Mesothelial cell of epicardium (in vitro differentiated cells): ENCODE data around the gene TECPR1. TPM values are rescaled to one million over a fixed set of nuclear protein-coding genes. Genes with fewer than 3 reads are reported as not detected.
"Not testable (repeated sequence)": the region's sequence is repeated elsewhere in the genome, so short reads cannot be mapped to it uniquely, and the experiment has no call there.

Source experiments
- DNase-seq, 2 experiments: peaks; one replicate each; pipeline ENCODE4 v3.0.0; 2021; ENCODE audit warnings: low spot score in 2 of 2; ENCODE audit not compliant: unreplicated experiment in 2 of 2
- H3K27ac Mint-ChIP-seq: 2 replicates; pipeline ENCODE4 v1.8.0; 2021; ENCODE audit warnings: mixed read lengths
- H3K27me3 Mint-ChIP-seq: 2 replicates; pipeline ENCODE4 v1.8.0; 2021; ENCODE audit warnings: low read depth, mixed read lengths
- H3K36me3 Mint-ChIP-seq: 2 replicates; pipeline ENCODE4 v1.8.0; 2021; ENCODE audit warnings: mixed read lengths
- H3K4me1 Mint-ChIP-seq: 2 replicates; pipeline ENCODE4 v1.8.0; 2021; ENCODE audit warnings: mixed read lengths
- H3K4me3 Mint-ChIP-seq: 2 replicates; pipeline ENCODE4 v1.8.0; 2021; ENCODE audit warnings: mild to moderate bottlenecking, moderate library complexity, mixed read lengths
- H3K9me3 Mint-ChIP-seq: 2 replicates; pipeline ENCODE4 v1.8.0; 2021; ENCODE audit warnings: mixed read lengths
- total RNA-seq: library from RNA; stranded (reverse); gene quantifications from 3 replicates; pipeline ENCODE4 v1.2.1, GENCODE V29; 2021
- TF ChIP-seq, protein P1 (sequence below): fragments of 200-600 bp; sonication (generic); IDR thresholded peaks from one replicate; pipeline ENCODE4 v1.5.0; 2021; ENCODE audit warnings: antibody characterized with exemption; ENCODE audit not compliant: unreplicated experiment

TECPR1 gene
- total RNA-seq, 1 donor from 2014 or later: 38.0 TPM

- peaks cover 6% of the 10 kb centered on the region for H3K9me3 Mint-ChIP-seq
- TF ChIP-seq, protein P1, sequence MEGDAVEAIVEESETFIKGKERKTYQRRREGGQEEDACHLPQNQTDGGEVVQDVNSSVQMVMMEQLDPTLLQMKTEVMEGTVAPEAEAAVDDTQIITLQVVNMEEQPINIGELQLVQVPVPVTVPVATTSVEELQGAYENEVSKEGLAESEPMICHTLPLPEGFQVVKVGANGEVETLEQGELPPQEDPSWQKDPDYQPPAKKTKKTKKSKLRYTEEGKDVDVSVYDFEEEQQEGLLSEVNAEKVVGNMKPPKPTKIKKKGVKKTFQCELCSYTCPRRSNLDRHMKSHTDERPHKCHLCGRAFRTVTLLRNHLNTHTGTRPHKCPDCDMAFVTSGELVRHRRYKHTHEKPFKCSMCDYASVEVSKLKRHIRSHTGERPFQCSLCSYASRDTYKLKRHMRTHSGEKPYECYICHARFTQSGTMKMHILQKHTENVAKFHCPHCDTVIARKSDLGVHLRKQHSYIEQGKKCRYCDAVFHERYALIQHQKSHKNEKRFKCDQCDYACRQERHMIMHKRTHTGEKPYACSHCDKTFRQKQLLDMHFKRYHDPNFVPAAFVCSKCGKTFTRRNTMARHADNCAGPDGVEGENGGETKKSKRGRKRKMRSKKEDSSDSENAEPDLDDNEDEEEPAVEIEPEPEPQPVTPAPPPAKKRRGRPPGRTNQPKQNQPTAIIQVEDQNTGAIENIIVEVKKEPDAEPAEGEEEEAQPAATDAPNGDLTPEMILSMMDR: no peak
- H3K4me1 Mint-ChIP-seq: peaks cover 2% of the 10 kb centered on the region
- no peak overlapping the region for H3K4me3 Mint-ChIP-seq
- DNase-seq: no peak
- H3K27me3 Mint-ChIP-seq: no peaks in the 10 kb centered on the region
- peaks cover 23% of the 10 kb centered on the region for H3K36me3 Mint-ChIP-seq
- H3K27ac Mint-ChIP-seq: no peak overlapping the region
Measured at GRCh38 chr7:98222533-98223195, 29.4 kb downstream of the TECPR1 start.

DNA sequence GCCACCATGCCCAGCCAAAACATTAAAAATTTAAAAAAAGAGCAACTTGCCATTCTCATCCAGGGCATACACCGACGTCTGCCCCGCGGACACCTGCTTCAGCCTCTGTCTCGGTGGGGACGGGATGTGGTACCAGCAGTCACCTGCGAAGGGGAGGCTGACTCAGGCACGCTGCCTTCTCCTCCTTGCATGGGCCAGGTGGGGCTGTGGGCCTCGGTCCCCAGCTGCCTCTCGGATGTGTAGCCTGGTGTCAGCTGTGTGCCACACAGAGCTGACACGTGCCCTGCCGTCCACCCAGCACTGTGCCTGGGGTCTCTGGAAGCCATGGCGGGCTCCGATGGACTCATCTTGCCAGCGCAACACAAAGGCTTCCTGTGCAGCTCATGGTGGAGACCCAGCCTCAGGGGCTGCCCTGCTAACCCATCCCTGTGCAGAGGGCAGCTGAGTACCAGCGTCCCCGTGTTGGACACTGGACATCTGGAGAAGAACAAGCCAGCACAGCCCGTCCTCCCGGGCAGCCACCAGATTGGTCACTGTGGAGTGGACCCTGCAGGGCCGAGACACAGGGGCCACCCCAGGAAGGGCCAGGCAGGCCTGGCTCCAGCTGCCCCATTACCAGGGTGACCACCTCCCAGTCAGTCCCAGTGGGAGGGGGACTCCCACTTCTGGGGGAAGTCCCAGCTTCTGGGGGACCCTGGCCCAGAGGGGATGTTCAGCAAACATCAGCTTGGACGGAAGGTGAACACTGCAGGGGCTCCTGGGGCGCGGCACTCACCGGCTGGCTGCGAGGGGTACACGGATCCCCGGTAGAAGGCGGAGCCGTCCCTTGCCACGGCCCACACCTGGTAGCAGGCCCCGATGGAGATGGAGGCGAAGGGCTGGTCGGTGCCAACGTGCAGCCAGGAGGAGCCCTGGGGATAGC is 30.2 kb downstream of the TECPR1 start:
- DNase-seq: no peak
- TF ChIP-seq, protein P1: no peak
- Mint-ChIP-seq H3K36me3 (peaks cover 23% of the 10 kb centered on the region), H3K9me3 (peaks cover 6% of the 10 kb centered on the region), H3K4me1 (peaks cover 2% of the 10 kb centered on the region), H3K4me3 (no peak overlapping the region), H3K27me3 (no peaks in the 10 kb centered on the region), H3K27ac (no peak overlapping the region)

DNA sequence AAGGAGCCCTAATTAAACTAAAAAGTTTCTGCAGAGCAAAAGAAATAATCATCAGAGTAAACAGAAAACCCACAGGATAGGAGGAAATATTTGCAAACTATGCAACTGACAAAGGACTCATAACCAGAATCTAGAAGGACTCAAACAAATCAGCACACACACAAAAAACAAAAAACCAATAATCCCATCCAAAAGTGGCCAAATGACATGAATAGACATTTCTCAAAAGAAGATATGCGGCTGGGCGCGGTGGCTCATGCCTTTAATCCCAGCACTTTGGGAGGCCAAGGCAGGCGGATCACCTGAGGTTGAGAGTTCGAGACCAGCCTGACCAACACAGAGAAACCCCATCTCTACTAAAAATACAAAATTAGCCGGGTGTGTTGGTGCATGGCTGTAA is 32.6 kb downstream of the TECPR1 start:
- not testable (repeated sequence) for H3K27me3 Mint-ChIP-seq, H3K4me3 Mint-ChIP-seq, H3K27ac Mint-ChIP-seq, DNase-seq, H3K4me1 Mint-ChIP-seq, H3K9me3 Mint-ChIP-seq
- H3K36me3 Mint-ChIP-seq: peaks cover 23% of the 10 kb centered on the region

DNA sequence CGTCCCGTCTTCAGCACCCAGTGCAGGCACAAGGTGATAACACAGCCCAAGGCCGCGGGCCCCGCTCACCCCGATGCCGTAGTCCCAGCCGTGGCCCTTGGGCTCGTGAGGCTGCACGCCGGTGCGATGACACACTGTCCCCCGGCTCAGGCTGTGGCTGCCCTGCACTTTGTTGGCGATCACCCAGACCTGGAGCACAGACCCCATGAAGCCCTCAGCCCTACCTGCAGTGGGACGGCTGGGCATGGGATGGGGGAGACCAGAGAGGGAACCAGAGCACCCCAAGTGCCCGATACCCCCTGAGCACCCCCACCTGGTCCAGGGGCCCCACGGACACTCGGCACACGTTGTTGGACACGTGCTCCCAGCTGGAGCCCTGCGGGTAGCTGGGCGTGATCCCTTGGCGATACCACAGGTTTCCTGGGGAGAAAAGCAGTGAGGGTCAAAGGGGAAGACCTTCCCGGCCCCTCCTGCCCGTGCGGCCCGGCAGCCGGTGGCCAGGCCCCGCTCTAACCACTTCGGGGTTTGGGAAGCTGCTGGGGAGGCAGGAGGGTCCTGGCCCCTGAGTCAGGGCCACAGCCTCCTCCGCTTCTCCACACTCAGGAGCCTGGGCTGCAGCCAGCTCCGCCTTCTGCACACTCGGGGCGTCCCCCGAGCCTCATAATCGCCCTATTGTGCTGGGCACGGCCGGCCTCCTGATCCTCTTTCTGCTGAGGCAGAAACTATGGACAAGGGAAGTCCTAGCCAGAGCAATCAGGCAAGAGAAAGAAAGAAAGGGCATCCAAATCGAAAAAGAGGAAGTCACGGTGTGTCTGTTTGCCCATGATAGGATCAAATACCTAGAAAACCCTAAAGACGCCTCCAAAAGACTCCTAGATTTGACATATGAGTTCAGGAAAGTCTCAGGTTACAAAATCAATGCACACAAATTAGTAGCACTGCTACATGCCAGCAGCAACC is 34.1 kb downstream of the TECPR1 start:
- Mint-ChIP-seq H3K4me1 (peaks cover 2% of the 10 kb centered on the region), H3K4me3 (no peak overlapping the region), H3K27ac (no peak overlapping the region), H3K36me3 (peaks cover 23% of the 10 kb centered on the region), H3K9me3 (peaks cover 6% of the 10 kb centered on the region), H3K27me3 (no peaks in the 10 kb centered on the region)
- DNase-seq: no peak
- TF ChIP-seq, protein P1: no peak

GRCh38 chr7:98216941-98217622 is 35.0 kb downstream of the TECPR1 start:
- Mint-ChIP-seq H3K36me3 (peaks cover 23% of the 10 kb centered on the region), H3K27ac (no peak overlapping the region), H3K4me3 (no peak overlapping the region), H3K27me3 (no peaks in the 10 kb centered on the region), H3K4me1 (peaks cover 2% of the 10 kb centered on the region), H3K9me3 (peaks cover 6% of the 10 kb centered on the region)
- TF ChIP-seq, protein P1: no peak
- DNase-seq: no peak
